Coronary artery (tissue), 2 donors: ENCODE data around the gene C10orf53.

ENCODE experiments used
- DNase-seq: peaks from one replicate; pipeline ENCODE4 v3.0.0-alpha.2; 2017; ENCODE audit warnings: low spot score
- H3K27ac ChIP-seq, 2 donors: fragments of 200-600 bp; sonication (generic); one replicate each; pipeline ENCODE4 v1.5.1; 2016 to 2019
- H3K4me3 ChIP-seq: fragments of 200-600 bp; sonication (generic); 2 replicates; pipeline ENCODE4 v1.5.1; 2016; ENCODE audit warnings: mild to moderate bottlenecking, moderate library complexity
- CTCF ChIP-seq: fragments of 200-600 bp; sonication (generic); IDR thresholded peaks from one replicate; pipeline ENCODE4 v1.5.1; 2019; ENCODE audit warnings: antibody characterized with exemption

C10orf53 gene

GRCh38 chr10:49643241-49644034, 36.0 kb upstream of the C10orf53 start:
- no peak overlapping the region for H3K4me3 ChIP-seq
- peak; percentile 55 for DNase-seq
- no peak for TF ChIP-seq CTCF
- no peak overlapping the region for H3K27ac ChIP-seq

GRCh38 chr10:49644035-49644646, 35.3 kb upstream of the C10orf53 start:
- peak; percentile 35 for DNase-seq
- TF ChIP-seq CTCF, result no peak
- Histone ChIP-seq H3K27ac (no peak overlapping the region), H3K4me3 (no peak overlapping the region)

- DNase-seq, result peak; percentile 35
- no peak for TF ChIP-seq CTCF
- Histone ChIP-seq H3K4me3 (no peak overlapping the region), H3K27ac (no peak overlapping the region)
Observed at GRCh38 chr10:49645417-49645816, 34.0 kb upstream of the C10orf53 start.

GRCh38 chr10:49645871-49646870, 33.3 kb upstream of the C10orf53 start:
- Histone ChIP-seq H3K4me3 (no peak overlapping the region), H3K27ac (no peak overlapping the region)
- peak; percentile 62 for DNase-seq
- no peak for TF ChIP-seq CTCF

- no peak for TF ChIP-seq CTCF
- Histone ChIP-seq H3K4me3 (no peak overlapping the region), H3K27ac (no peak overlapping the region)
- DNase-seq, result no peak
Observed at GRCh38 chr10:49647554-49647953, 31.9 kb upstream of the C10orf53 start.

- no peak overlapping the region for H3K4me3 ChIP-seq
- DNase-seq, result peak; percentile 56
- TF ChIP-seq CTCF, result no peak
- no peak overlapping the region for H3K27ac ChIP-seq
Observed at GRCh38 chr10:49647985-49648795, 31.3 kb upstream of the C10orf53 start.
